22Rv1 (cell line): ENCODE data around the gene SLC22A7.
"Not testable (repeated sequence)": the region's sequence is repeated elsewhere in the genome, so short reads cannot be mapped to it uniquely, and the experiment has no call there.

Experiments used
- ZFX ChIP-seq: fragments of 450-650 bp; IDR thresholded peaks from 2 replicates; pipeline ENCODE4 v1.6.1; 2017; ENCODE audit warnings: antibody characterized with exemption, borderline replicate concordance
- TF ChIP-seq, protein P1 (sequence below): fragments of 450-650 bp; IDR thresholded peaks from 2 replicates; pipeline ENCODE4 v1.5.1; 2017; ENCODE audit warnings: mild to moderate bottlenecking

DNA sequence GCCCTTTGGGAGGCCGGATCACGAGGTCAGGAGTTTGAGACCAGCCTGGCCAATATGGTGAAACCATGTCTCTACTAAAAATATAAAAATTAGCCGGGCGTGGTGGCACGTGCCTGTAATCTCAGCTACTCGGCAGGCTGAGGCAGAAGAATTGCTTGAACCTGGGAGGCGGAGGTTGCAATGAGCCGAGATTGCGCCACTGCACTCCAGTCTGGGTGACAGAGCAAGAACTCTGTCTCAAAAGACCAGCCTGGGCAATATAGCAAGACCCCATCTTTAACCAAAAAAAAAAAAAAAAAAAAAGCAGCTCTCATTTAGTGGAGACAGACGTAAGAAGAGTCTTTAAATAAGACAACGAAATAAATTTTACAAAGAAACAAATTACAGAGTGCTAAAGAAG is 48.2 kb downstream of the SLC22A7 start:
- TF ChIP-seq, protein P1, sequence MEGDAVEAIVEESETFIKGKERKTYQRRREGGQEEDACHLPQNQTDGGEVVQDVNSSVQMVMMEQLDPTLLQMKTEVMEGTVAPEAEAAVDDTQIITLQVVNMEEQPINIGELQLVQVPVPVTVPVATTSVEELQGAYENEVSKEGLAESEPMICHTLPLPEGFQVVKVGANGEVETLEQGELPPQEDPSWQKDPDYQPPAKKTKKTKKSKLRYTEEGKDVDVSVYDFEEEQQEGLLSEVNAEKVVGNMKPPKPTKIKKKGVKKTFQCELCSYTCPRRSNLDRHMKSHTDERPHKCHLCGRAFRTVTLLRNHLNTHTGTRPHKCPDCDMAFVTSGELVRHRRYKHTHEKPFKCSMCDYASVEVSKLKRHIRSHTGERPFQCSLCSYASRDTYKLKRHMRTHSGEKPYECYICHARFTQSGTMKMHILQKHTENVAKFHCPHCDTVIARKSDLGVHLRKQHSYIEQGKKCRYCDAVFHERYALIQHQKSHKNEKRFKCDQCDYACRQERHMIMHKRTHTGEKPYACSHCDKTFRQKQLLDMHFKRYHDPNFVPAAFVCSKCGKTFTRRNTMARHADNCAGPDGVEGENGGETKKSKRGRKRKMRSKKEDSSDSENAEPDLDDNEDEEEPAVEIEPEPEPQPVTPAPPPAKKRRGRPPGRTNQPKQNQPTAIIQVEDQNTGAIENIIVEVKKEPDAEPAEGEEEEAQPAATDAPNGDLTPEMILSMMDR: not testable (repeated sequence)
- TF ChIP-seq ZFX: not testable (repeated sequence)
